OCI-LY1 (cell line): ENCODE measurements around the gene TCN2.

Experiments
- H2AFZ ChIP-seq: fragments of 200-600 bp; sonication (generic), shearing (Covaris generic); 2 replicates; pipeline ENCODE4 v1.6.0; 2014; ENCODE audit warnings: antibody characterized with exemption, mild to moderate bottlenecking, low read length
- H3F3A ChIP-seq: fragments of 200-600 bp; sonication (generic), shearing (Covaris generic); 2 replicates; pipeline ENCODE4 v1.6.0; 2014; ENCODE audit warnings: mild to moderate bottlenecking, antibody characterized with exemption, low read length, moderate library complexity; ENCODE audit not compliant: insufficient read depth
- H3K27ac ChIP-seq: fragments of 200-600 bp; sonication (generic); 2 replicates; pipeline ENCODE4 v1.5.1; 2014; ENCODE audit warnings: low read length, mixed run types, mild to moderate bottlenecking, low read depth; ENCODE audit not compliant: poor library complexity, severe bottlenecking
- H3K27me3 ChIP-seq: fragments of 200-600 bp; sonication (generic); 2 replicates; pipeline ENCODE4 v1.6.0; 2014; ENCODE audit warnings: antibody characterized with exemption, mild to moderate bottlenecking, low read length, moderate library complexity; ENCODE audit not compliant: insufficient read depth
- H3K36me3 ChIP-seq: fragments of 200-600 bp; sonication (generic); 2 replicates; pipeline ENCODE4 v1.6.1; 2014; ENCODE audit warnings: mild to moderate bottlenecking, antibody characterized with exemption, low read length, moderate library complexity, mixed read lengths; ENCODE audit not compliant: insufficient read depth
- H3K4me1 ChIP-seq: fragments of 200-600 bp; sonication (generic); 2 replicates; pipeline ENCODE4 v1.5.1; 2014; ENCODE audit warnings: mild to moderate bottlenecking, low read length, moderate library complexity; ENCODE audit not compliant: insufficient read depth, severe bottlenecking
- H3K4me2 ChIP-seq: fragments of 200-600 bp; sonication (generic), shearing (Covaris generic); 2 replicates; pipeline ENCODE4 v1.6.1; 2014; ENCODE audit warnings: low read length
- H3K4me3 ChIP-seq: fragments of 200-600 bp; sonication (generic); 2 replicates; pipeline ENCODE4 v1.5.1; 2014; ENCODE audit warnings: low read length, low read depth, mild to moderate bottlenecking, mixed read lengths; ENCODE audit not compliant: poor library complexity, severe bottlenecking
- H3K79me2 ChIP-seq: fragments of 200-600 bp; shearing (Covaris generic); 2 replicates; pipeline ENCODE4 v1.6.1; 2016; ENCODE audit warnings: mixed run types, low read length, mixed read lengths; ENCODE audit not compliant: insufficient read depth
- H3K9ac ChIP-seq: fragments of 200-600 bp; sonication (generic), shearing (Covaris generic); 2 replicates; pipeline ENCODE4 v1.6.1; 2014; ENCODE audit warnings: mild to moderate bottlenecking, low read length, mixed read lengths
- H3K9me2 ChIP-seq: fragments of 200-600 bp; sonication (generic), shearing (Covaris generic); 2 replicates; pipeline ENCODE4 v1.6.1; 2014; ENCODE audit warnings: low read depth, mild to moderate bottlenecking, low read length, mixed read lengths
- H3K9me3 ChIP-seq: fragments of 200-600 bp; shearing (Covaris generic); 2 replicates; pipeline ENCODE4 v1.6.1; 2014; ENCODE audit warnings: low read length, mixed read lengths
- H4K20me1 ChIP-seq: fragments of 200-600 bp; sonication (generic), shearing (Covaris generic); 2 replicates; pipeline ENCODE4 v1.6.0; 2016; ENCODE audit warnings: mild to moderate bottlenecking, low read length; ENCODE audit not compliant: insufficient read depth
- CTCF ChIP-seq: fragments of 200-600 bp; sonication (generic), shearing (Covaris generic); IDR thresholded peaks from 2 replicates; pipeline ENCODE4 v1.5.1; 2017; ENCODE audit warnings: mild to moderate bottlenecking, antibody characterized with exemption, low read length, moderate library complexity, mixed read lengths
- EZH2 ChIP-seq: fragments of 200-600 bp; sonication (generic), shearing (Covaris generic); IDR thresholded peaks from 2 replicates; pipeline ENCODE4 v1.8.0; 2017; ENCODE audit warnings: borderline replicate concordance, mixed run types, mild to moderate bottlenecking, antibody characterized with exemption, low read length, moderate library complexity, mixed read lengths

Gene TCN2

GRCh38 chr22:30635273-30636225 is 28.6 kb downstream of the TCN2 start, which contains the start of gene SLC35E4:
Gene SLC35E4, plus strand, starts transcription at chr22:30635781. Its CDS starts 670 bp downstream, at chr22:30636451.
- peaks cover 25% of the 10 kb centered on the region for H3K4me1 ChIP-seq
- H3K9ac ChIP-seq = peak within 1 kb of the TSS; percentile 80
- peak within 1 kb of the TSS; percentile 67 for H3K4me3 ChIP-seq
- H3F3A ChIP-seq = no peaks in the 10 kb centered on the region
- TF ChIP-seq CTCF (peak; percentile 19; the same call in 1 of the 2 replicates), EZH2 (no peak)
- peak within 1 kb of the TSS; percentile 76 for H3K4me2 ChIP-seq
- H4K20me1 ChIP-seq = no peaks in the 10 kb centered on the region
- peak within 1 kb of the TSS; percentile 35 for H3K27ac ChIP-seq
- no peaks in the 10 kb centered on the region for H3K79me2 ChIP-seq
- no peaks in the 10 kb centered on the region for H3K27me3 ChIP-seq
- H2AFZ ChIP-seq = peak within 1 kb of the TSS; percentile 68; the same call in 1 of the 2 replicates
- H3K9me2 ChIP-seq = no peaks in the 10 kb centered on the region
- no peaks in the 10 kb centered on the region for H3K9me3 ChIP-seq
- H3K36me3 ChIP-seq = no peaks in the 10 kb centered on the region

- Histone ChIP-seq H2AFZ (no peak overlapping the region), H3K9ac (peak overlapping the region; percentile 80), H3K27ac (no peak overlapping the region), H3K4me3 (peak overlapping the region; percentile 67), H3K4me2 (peak overlapping the region; percentile 76), H4K20me1 (no peaks in the 10 kb centered on the region), H3F3A (no peaks in the 10 kb centered on the region), H3K27me3 (no peaks in the 10 kb centered on the region), H3K4me1 (peaks cover 25% of the 10 kb centered on the region), H3K79me2 (no peaks in the 10 kb centered on the region), H3K9me2 (no peaks in the 10 kb centered on the region), H3K9me3 (no peaks in the 10 kb centered on the region), H3K36me3 (no peaks in the 10 kb centered on the region)
- peak; percentile 33 for TF ChIP-seq CTCF
- TF ChIP-seq EZH2 = no peak
Measured at GRCh38 chr22:30636226-30637077, 29.5 kb downstream of the TCN2 start.

- H3K4me2 ChIP-seq = no peak overlapping the region; the same call in 1 of the 2 replicates
- H3K4me1 ChIP-seq = peaks cover 25% of the 10 kb centered on the region
- no peak overlapping the region for H3K4me3 ChIP-seq
- H3K9ac ChIP-seq = no peak overlapping the region
- no peaks in the 10 kb centered on the region for H3K36me3 ChIP-seq
- H3K79me2 ChIP-seq = no peaks in the 10 kb centered on the region
- H3K27ac ChIP-seq = no peak overlapping the region
- H3F3A ChIP-seq = no peaks in the 10 kb centered on the region
- TF ChIP-seq CTCF (no peak), EZH2 (no peak)
- no peaks in the 10 kb centered on the region for H4K20me1 ChIP-seq
- no peaks in the 10 kb centered on the region for H3K9me3 ChIP-seq
- no peaks in the 10 kb centered on the region for H3K9me2 ChIP-seq
- no peaks in the 10 kb centered on the region for H3K27me3 ChIP-seq
- H2AFZ ChIP-seq = no peak overlapping the region
Measured at GRCh38 chr22:30637701-30638114, 30.7 kb downstream of the TCN2 start.
